CD4-positive, alpha-beta T cell treated with Interleukin-4 for 1 hour (primary cell): ENCODE data around the gene ANKRD29.

ENCODE experiments used
- DNase-seq, 2 donors: peaks; one replicate each; pipeline ENCODE4 v3.0.0-alpha.2; 2020 to 2022

The ANKRD29 gene

GRCh38 chr18:23612434-23613090 lies 50.1 kb downstream of the ANKRD29 start:
- DNase-seq = no peak

- no peak for DNase-seq
These were observed 53.2 kb downstream of the ANKRD29 start for GRCh38 chr18:23609390-23610023.

DNA sequence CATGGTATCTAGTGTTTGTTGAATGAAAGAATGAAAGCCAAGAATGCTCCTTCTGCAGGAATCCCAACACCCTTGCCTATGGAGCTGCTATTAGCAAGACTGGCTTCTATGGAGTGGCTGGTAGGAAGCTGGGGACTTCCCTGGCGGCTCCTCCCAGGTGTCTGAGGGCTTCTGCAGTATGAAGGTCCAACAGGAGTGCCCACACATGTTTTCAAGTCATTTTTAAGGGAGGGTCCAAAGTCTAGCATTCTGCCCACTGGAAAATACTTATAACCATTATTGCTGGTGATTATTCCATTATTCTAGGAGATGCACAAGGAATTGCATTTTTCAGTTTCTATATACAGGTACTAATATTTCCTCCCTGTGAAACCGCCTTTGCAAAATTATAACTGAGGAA lies 54.5 kb downstream of the ANKRD29 start:
- DNase-seq = no peak

- DNase-seq = no peak
These were observed 56.8 kb downstream of the ANKRD29 start for GRCh38 chr18:23605941-23606340.

- no peak for DNase-seq
These were observed 62.9 kb downstream of the ANKRD29 start for GRCh38 chr18:23599809-23600208.

- DNase-seq = peak in 1 of 2 donors; percentile 47
These were observed 66.5 kb downstream of the ANKRD29 start for GRCh38 chr18:23596183-23596582.

GRCh38 chr18:23595591-23595990 lies 67.1 kb downstream of the ANKRD29 start:
- no peak for DNase-seq

GRCh38 chr18:23593720-23594119 lies 69.0 kb downstream of the ANKRD29 start:
- DNase-seq = peak in 1 of 2 donors; percentile 36

GRCh38 chr18:23592911-23593310 lies 69.8 kb downstream of the ANKRD29 start:
- no peak for DNase-seq

DNA sequence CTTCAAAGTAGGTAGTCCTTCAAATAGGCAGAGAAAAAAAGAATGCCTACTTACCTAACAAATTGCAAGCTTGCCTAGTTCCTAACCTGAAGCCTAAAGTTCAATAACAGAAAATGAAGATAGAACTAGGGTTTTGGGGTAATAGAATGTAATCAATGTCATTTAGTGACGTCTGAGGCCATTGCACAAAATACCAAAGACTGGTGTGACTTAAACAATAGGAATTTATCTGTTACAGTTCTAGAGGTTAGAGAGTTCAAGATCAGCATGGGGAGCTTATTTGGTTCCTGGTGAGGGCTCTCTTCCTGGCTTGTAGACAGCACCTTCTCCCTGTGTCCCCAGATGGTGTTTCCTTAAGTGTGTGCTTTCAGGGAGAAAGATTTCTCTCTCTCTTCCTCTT lies 71.7 kb downstream of the ANKRD29 start:
- no peak for DNase-seq

DNA sequence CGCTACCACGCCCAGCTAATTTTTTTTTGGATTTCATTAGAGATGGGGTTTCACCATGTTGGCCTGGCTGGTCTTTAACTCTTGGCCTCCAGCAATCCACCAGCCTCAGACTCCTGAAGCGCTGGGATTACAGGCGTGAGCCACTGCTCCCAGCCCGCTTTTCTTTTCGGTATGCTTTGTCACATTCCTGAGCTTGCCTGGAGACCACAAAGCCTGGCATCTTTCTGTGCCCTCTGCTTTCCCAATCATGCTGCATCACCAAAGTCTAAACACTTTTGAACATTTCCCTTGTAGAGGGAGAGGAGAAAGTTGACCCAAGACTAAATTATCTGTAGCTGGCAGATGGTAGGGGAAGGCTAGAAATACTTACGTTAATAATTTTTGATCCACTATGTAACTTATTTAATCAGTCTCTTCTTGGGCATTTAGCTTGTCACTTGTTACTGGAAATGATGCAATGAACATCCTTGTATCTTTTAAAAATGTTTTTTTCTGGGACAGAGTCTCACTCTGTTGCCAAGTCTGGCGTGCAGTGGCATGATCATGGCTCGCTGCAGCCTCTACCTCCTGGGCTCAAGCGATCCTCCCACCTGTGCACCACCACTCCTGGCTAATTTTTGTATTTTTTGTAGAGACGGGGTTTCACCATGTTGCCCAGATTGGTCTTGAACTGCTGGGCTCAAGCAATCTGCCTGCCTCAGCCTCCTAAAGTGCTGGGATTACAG lies 73.7 kb downstream of the ANKRD29 start:
- DNase-seq = no peak

GRCh38 chr18:23587220-23587642 lies 75.5 kb downstream of the ANKRD29 start:
- DNase-seq = no peak

DNA sequence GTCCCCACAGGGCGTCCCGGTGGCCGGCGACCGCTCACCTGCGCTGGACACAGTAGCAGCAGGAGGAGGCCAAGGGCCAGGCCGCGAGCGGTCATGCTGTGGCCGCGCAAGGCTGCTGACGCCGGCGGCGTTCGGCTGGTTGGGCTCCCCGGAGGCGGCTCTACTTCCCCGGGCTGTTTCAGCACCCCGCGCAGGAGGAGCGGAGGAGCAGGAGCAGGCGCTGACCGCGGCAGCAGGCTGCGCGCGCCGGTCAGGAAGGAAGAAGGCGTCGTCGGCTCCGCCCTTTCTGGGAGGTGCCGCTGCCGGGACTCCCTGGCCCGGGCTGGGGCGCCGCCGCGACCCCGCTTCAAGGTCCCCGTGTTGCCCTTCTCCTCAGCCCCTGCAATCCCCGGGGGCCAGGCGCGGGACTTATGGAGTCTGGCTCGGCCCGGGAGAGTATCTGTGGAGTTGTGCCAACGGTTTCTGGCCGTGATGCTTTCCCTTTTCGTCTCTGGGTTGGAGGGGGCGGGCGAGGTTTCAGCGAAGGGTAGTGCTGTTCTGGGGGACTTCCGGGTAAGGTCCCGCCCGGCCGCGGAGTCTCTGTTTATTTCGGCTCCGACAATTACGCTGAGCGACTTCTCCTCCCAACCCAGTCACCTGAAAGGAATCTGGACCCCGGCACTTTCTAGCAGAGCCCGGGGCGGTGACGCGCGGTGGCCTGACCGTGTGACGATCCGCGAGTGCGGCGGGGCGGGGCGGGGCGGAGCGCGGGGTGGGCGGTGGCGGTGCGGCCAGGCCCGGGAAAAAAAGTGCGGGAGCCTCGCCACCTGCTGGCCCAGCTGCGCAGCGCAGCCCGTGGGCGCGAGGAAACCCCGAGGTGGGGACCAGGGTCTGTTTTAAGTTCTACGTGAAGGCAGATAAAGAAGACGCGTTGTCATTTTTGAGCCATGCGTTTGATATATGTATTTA lies 76.2 kb downstream of the ANKRD29 start, which contains the start of gene NPC1:
TSS of gene NPC1 (minus strand) at position 258 of the 948 bp plus-strand sequence. CDS start at position 95, 163 bp downstream.
- peak; percentile 92 to 93 for DNase-seq

DNA sequence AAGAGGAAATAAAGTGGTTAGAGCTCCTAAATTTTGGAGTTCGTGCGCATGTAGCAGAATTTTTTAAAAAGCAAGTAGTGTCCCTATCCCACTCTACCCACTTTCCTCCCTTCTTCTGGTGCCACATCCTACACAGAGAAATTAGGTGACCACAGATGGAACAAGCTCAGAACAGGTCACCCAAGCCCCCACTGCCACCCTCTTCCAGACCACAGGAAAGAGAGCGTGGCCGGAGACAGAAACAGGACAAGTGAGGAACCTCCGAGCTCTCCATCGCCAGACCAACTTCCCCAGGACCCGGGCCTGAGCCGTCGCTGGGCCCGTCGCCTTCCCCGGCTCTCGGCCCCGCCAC lies 76.8 kb downstream of the ANKRD29 start:
- no peak for DNase-seq

DNA sequence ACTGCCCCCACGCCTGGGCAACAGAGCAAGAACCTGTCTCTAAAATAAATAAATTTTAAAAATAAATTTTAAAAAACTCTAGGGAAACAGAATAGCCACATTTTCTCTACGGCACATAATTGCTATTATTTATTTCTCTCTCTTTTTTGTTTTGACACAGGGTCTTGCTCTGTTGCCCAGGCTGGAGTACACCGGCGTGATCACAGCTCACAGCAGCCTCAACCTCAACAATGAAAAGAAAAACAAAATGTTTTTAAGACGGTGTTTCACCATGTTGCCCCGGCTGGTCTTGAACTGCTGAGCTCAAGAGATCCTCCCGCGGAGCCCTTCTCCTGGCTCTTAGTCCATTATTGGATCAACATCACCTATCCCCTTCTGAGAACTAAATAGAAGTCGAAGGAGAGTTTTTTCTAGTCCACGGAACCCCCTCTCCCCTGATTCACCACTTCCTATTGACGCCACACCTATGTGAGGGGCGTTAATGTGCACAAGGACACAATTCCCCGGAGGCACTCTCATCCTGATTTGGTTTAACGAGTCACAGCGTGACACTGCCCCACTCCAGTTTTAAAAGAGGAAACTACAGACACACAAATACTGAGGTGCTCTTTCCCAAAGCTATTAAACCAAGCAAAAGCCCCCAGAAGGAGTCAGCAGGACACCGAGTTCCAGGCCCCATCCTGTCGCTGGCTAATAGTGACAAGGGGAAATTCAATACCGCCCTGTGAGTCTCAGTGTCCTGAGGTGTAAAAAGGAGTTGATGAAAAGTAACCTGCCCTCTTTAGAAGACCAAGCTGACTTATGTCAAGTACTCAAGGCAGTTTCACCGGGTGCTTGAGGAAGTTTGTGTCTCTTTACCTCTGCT lies 77.5 kb downstream of the ANKRD29 start:
- DNase-seq = peak; percentile 33 to 66

GRCh38 chr18:23584019-23584983 lies 78.4 kb downstream of the ANKRD29 start:
- no peak for DNase-seq

GRCh38 chr18:23583071-23583865 lies 79.4 kb downstream of the ANKRD29 start:
- no peak for DNase-seq

DNA sequence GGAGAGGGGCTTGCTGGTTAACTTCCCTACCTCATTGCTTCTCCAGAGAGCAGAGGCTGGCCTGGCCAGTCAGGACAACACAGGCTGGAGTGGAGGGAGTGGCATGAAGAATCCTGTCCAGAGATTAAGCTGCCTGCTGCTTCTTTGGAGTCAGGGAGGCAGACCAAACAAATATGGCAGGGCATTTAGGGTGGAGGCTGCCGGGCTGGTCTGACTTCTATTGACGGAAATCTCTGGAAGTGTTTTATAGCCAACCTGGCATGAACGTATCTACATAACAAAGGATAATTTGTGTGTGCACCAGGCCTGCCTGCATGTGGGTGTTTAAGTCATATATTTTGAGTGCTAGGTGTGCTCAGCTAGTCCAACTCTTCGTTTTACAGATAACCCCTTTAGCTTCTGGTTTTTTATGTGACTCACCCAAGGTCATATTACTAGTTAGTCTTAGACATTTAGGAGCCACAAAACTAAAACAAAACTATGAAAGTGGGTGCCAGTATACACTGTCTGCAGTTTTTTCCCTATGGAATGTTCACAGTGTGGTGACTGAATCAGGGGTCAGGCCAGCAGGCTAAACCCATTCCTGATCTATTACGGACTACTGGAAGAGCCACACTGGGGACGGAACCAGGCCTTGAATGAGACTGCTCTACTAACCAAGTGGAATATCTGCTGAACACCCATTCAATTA lies 81.9 kb downstream of the ANKRD29 start:
- DNase-seq = no peak
